Neural progenitor cell (in vitro differentiated cells): ENCODE data around the gene HSD11B1. TPM values are rescaled to one million over a fixed set of nuclear protein-coding genes. Genes with fewer than 3 reads are reported as not detected.

Source experiments
- DNase-seq: peaks from one replicate; pipeline ENCODE4 v3.0.0-alpha.2; 2016; ENCODE audit warnings: low spot score
- H2AFZ ChIP-seq: fragments of 200-600 bp; sonication (generic); replicated peaks from 2 replicates; pipeline ENCODE4 v1.6.1; 2016; ENCODE audit warnings: antibody characterized with exemption
- H3F3A ChIP-seq: fragments of 200-600 bp; sonication (generic); 2 replicates; pipeline ENCODE4 v1.6.1; 2016; ENCODE audit warnings: antibody characterized with exemption, low read depth
- H3K27ac ChIP-seq: fragments of 200-600 bp; sonication (generic); 2 replicates; pipeline ENCODE4 v1.5.1; 2016; ENCODE audit warnings: mild to moderate bottlenecking
- H3K27me3 ChIP-seq: fragments of 200-600 bp; sonication (generic); 2 replicates; pipeline ENCODE4 v1.6.1; 2016; ENCODE audit warnings: mild to moderate bottlenecking, moderate library complexity
- H3K36me3 ChIP-seq: fragments of 200-600 bp; sonication (generic); 2 replicates; pipeline ENCODE4 v1.5.1; 2016
- H3K4me1 ChIP-seq: fragments of 200-600 bp; sonication (generic); 2 replicates; pipeline ENCODE4 v1.6.1; 2016; ENCODE audit warnings: mixed run types
- H3K4me2 ChIP-seq: fragments of 200-600 bp; sonication (generic); 2 replicates; pipeline ENCODE4 v1.6.1; 2016
- H3K4me3 ChIP-seq: fragments of 200-600 bp; sonication (generic); 2 replicates; pipeline ENCODE4 v1.5.1; 2016
- H3K79me2 ChIP-seq: fragments of 200-600 bp; sonication (generic); 2 replicates; pipeline ENCODE4 v1.6.1; 2016; ENCODE audit warnings: low read depth
- H3K9ac ChIP-seq: fragments of 200-600 bp; sonication (generic); 2 replicates; pipeline ENCODE4 v1.6.1; 2016
- H3K9me3 ChIP-seq: fragments of 200-600 bp; sonication (generic); 2 replicates; pipeline ENCODE4 v1.5.1; 2016; ENCODE audit warnings: low read depth
- H4K20me1 ChIP-seq: fragments of 200-600 bp; sonication (generic); 2 replicates; pipeline ENCODE4 v1.6.1; 2016; ENCODE audit warnings: low read depth
- H3K27ac Mint-ChIP-seq: 3 replicates; pipeline ENCODE4 v1.8.0; 2021; ENCODE audit warnings: mixed read lengths
- H3K27me3 Mint-ChIP-seq: 2 replicates; pipeline ENCODE4 v1.8.0; 2022; ENCODE audit warnings: low read depth, mild to moderate bottlenecking, inconsistent platforms, moderate library complexity, mixed read lengths; ENCODE audit not compliant: insufficient read depth
- H3K36me3 Mint-ChIP-seq: 3 replicates; pipeline ENCODE4 v1.8.0; 2021; ENCODE audit warnings: mixed read lengths
- H3K4me1 Mint-ChIP-seq: 3 replicates; pipeline ENCODE4 v1.8.0; 2021; ENCODE audit warnings: mixed read lengths
- H3K4me3 Mint-ChIP-seq: 3 replicates; pipeline ENCODE4 v1.8.0; 2021; ENCODE audit warnings: mild to moderate bottlenecking, moderate library complexity, mixed read lengths
- H3K9me3 Mint-ChIP-seq: 3 replicates; pipeline ENCODE4 v1.8.0; 2020; ENCODE audit warnings: mixed read lengths
- CTCF ChIP-seq: fragments of 200-600 bp; sonication (generic); IDR thresholded peaks from 2 replicates; pipeline ENCODE4 v1.5.1; 2017; ENCODE audit warnings: antibody characterized with exemption, mild to moderate bottlenecking
- EZH2 ChIP-seq: fragments of 200-600 bp; sonication (generic); IDR thresholded peaks from 2 replicates; pipeline ENCODE4 v1.6.1; 2017; ENCODE audit warnings: antibody characterized with exemption, mild to moderate bottlenecking, moderate library complexity
- EZH2phosphoT487 ChIP-seq: fragments of 200-600 bp; sonication (generic); IDR thresholded peaks from 2 replicates; pipeline ENCODE4 v1.6.1; 2017; ENCODE audit warnings: antibody characterized with exemption
- total RNA-seq: library from RNA; depleted of rRNA; stranded (reverse); fragments of >200 nt; gene quantifications from 2 replicates; pipeline ENCODE4 v1.2.3, GENCODE V29; 2015; ENCODE audit warnings: low replicate concordance

The HSD11B1 gene
- total RNA-seq: not detected in 2 replicates

- no peaks in the 10 kb centered on the region for H3F3A ChIP-seq
These were observed at the start of gene HSD11B1 for GRCh38 chr1:209704584-209704983. HSD11B1 (plus strand) TSS chr1:209704846; CDS start chr1:209704943, 97 bp downstream.

GRCh38 chr1:209655411-209656231, 49.0 kb upstream of the HSD11B1 start:
- H4K20me1 ChIP-seq: no peaks in the 10 kb centered on the region
- no peak overlapping the region for H3K4me3 ChIP-seq
- no peak overlapping the region for H3K4me2 ChIP-seq
- peaks cover 16% of the 10 kb centered on the region for H3K4me1 ChIP-seq
- Mint-ChIP-seq H3K9me3 (no peaks in the 10 kb centered on the region), H3K4me3 (no peak overlapping the region), H3K27me3 (peaks cover 4% of the 10 kb centered on the region), H3K36me3 (no peaks in the 10 kb centered on the region), H3K27ac (no peak overlapping the region), H3K4me1 (peaks cover 40% of the 10 kb centered on the region)
- no peak overlapping the region for H2AFZ ChIP-seq
- H3F3A ChIP-seq: peaks cover 3% of the 10 kb centered on the region
- no peak overlapping the region for H3K9ac ChIP-seq
- no peaks in the 10 kb centered on the region for H3K36me3 ChIP-seq
- no peak for DNase-seq
- H3K9me3 ChIP-seq: no peaks in the 10 kb centered on the region
- H3K27ac ChIP-seq: no peak overlapping the region
- no peak for TF ChIP-seq EZH2phosphoT487
- TF ChIP-seq CTCF: no peak
- TF ChIP-seq EZH2: no peak
- H3K79me2 ChIP-seq: no peaks in the 10 kb centered on the region
- H3K27me3 ChIP-seq: no peaks in the 10 kb centered on the region

More at GRCh38 chr1:209704584-209704983, at the start of gene HSD11B1:
- Mint-ChIP-seq H3K4me1 (no peaks in the 10 kb centered on the region), H3K27me3 (peaks cover 8% of the 10 kb centered on the region), H3K27ac (no peak within 1 kb of the TSS), H3K9me3 (no peaks in the 10 kb centered on the region), H3K4me3 (no peak within 1 kb of the TSS), H3K36me3 (no peaks in the 10 kb centered on the region)
- no peak within 1 kb of the TSS for H3K9ac ChIP-seq
- H4K20me1 ChIP-seq: no peaks in the 10 kb centered on the region
- no peak within 1 kb of the TSS for H3K27ac ChIP-seq
- no peak for DNase-seq
- TF ChIP-seq EZH2phosphoT487: no peak
- no peak for TF ChIP-seq EZH2
- no peak for TF ChIP-seq CTCF
- peaks cover 6% of the 10 kb centered on the region for H3K4me1 ChIP-seq
- H3K9me3 ChIP-seq: no peaks in the 10 kb centered on the region
- no peak within 1 kb of the TSS for H3K4me2 ChIP-seq
- no peak within 1 kb of the TSS for H3K4me3 ChIP-seq
- no peaks in the 10 kb centered on the region for H3K79me2 ChIP-seq
- H3K27me3 ChIP-seq: no peaks in the 10 kb centered on the region
- no peaks in the 10 kb centered on the region for H3K36me3 ChIP-seq
- H2AFZ ChIP-seq: no peak within 1 kb of the TSS

DNA sequence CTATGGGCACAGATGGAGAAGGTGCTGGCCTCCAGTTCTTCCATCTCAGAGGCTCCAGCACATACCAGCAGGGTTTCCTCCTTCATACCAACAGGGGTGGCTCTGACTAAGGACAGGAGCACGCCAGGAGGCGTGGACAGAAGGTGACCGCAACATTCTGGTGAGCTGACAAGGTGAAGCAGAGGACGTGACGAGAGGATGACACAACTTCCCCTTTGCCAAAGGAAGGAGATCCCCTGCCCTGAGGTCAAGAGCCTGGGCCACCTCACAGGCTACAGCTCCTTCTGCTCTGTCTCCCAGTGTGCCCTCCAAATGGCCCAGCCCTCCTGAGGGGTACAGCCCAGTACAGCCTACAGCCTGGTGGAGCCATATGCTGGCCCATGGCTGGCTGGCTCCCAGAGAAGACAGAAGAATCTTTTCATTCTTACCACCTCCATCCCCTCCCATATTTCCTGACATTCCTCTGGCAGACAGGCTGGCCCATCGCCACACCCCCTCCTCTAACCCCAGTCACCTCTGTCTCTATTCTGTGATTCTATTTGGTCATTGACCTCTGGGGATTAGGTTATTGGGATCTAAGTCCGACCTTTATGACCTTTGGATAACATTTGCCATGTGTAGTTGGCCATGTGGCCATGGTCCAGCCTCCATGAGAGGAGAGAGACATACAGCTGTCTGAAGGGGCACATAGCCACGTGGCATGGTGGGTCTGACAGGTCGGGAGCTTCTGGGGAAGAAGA, 47.3 kb upstream of the HSD11B1 start:
- H3K4me2 ChIP-seq: no peak overlapping the region
- no peak overlapping the region for H3K27ac ChIP-seq

More for the DNA sequence above, 47.3 kb upstream of the HSD11B1 start:
- DNase-seq: no peak
- peak overlapping the region; percentile 35 for H3K27ac Mint-ChIP-seq
- H3K36me3 Mint-ChIP-seq: no peaks in the 10 kb centered on the region
- no peaks in the 10 kb centered on the region for H3K9me3 Mint-ChIP-seq
- Histone ChIP-seq H3K9ac (no peak overlapping the region), H3K79me2 (no peaks in the 10 kb centered on the region), H3F3A (peaks cover 3% of the 10 kb centered on the region), H3K27me3 (no peaks in the 10 kb centered on the region), H3K4me3 (no peak overlapping the region), H3K36me3 (no peaks in the 10 kb centered on the region), H3K9me3 (no peaks in the 10 kb centered on the region), H3K4me1 (peaks cover 16% of the 10 kb centered on the region), H2AFZ (no peak overlapping the region), H4K20me1 (no peaks in the 10 kb centered on the region)
- H3K27me3 Mint-ChIP-seq: peaks cover 4% of the 10 kb centered on the region
- no peak overlapping the region for H3K4me3 Mint-ChIP-seq
- TF ChIP-seq EZH2phosphoT487 (no peak), CTCF (no peak), EZH2 (no peak)
- H3K4me1 Mint-ChIP-seq: peaks cover 38% of the 10 kb centered on the region
